Body of pancreas (tissue), 4 donors: ENCODE measurements around the gene ATRX.

ENCODE experiments used
- CTCF ChIP-seq, 7 experiments: fragments of 450-650 bp in 4 of 7; fragments of 200-600 bp in 3 of 7; sonication (generic) in 3 of 7; IDR thresholded peaks; one replicate each; pipeline ENCODE4 v1.5.1; 2016 to 2019; ENCODE audit warnings: antibody characterized with exemption in 7 of 7
- POLR2A ChIP-seq, 3 donors: fragments of 450-650 bp; IDR thresholded peaks; one replicate each; pipeline ENCODE4 v1.6.1; 2016; ENCODE audit warnings: antibody characterized with exemption in 3 of 3, mild to moderate bottlenecking in 2 of 3

DNA sequence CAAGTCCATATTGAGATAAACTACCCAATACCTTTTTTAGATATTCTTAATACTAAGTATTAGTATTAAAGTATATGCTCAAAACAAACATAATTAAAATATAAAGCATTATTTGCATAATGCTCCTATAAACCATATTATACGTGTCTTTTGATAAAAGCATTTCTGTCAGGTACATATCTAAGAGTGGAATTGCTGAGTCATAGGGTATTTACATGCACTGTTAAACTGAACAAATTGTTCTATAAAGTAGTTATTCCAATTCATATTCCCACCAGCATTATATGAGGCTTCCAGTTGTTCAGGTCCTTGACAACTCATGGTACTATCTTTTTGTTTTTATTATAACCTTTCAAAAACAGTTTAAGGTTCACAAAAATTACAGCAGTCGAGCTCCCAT is 224.6 kb downstream of the ATRX start:
- TF ChIP-seq CTCF (IDR thresholded peaks at IDR 0.05): no peak
- no peak for TF ChIP-seq POLR2A (IDR thresholded peaks at IDR 0.05)
